Germinal center (tissue), 1 donor: Measurements from ENCODE around the gene CCDC27.
"Not testable (repeated sequence)": the region's sequence is repeated elsewhere in the genome, so short reads cannot be mapped to it uniquely, and the experiment has no call there.

Source experiments
- DNase-seq: peaks from one replicate; pipeline ENCODE4 v3.0.0; 2012; ENCODE audit warnings: mixed read lengths, low spot score

The CCDC27 gene

GRCh38 chr1:3736708-3737107 lies 15.5 kb upstream of the CCDC27 start:
- no peak for DNase-seq

- DNase-seq = no peak
These were observed 13.3 kb upstream of the CCDC27 start for GRCh38 chr1:3738943-3739342.

GRCh38 chr1:3740042-3740441 lies 12.2 kb upstream of the CCDC27 start:
- no peak for DNase-seq

GRCh38 chr1:3740752-3741151 lies 11.5 kb upstream of the CCDC27 start:
- no peak for DNase-seq

DNA sequence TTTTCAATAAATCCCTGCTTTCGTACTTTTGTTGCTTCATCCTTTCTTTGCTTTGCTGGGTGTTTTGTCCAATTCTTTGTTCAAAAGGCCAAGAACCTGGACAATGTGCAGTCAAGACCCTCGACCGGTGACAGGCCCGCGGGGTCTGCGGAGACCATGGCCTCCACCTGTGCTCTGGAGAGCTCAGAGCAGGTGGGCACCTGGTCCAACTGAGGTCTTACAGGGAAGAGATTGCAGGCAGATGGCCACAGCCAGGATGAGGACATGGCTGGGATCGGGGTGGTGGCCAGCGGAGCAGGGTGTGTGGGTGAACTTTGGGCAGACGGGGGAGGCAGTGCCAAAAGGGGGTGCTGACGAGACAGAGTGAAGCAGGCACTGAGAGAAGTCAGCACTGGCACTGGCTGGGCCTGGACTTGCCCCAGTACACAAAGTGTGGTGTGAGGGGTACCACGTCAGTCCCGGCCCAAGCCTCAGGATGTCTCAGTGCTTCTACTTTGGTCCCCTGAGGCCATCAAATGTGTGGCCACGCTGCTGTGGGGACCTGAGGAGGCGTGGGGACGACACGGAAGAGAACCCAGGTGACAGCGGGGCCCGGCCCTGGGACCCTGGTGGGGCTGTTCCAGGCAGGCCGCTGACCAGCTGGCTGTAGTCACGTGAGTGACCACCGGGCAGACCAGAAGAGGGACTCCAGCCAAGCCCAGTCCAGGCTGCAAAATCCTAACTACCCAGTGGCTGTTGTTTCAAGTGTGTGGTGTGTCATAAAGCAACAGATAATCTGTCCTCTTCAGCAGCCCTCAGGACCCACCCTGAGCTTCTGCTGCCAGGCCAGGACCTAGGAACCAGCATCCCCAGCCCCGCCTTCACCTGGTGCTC lies 10.4 kb upstream of the CCDC27 start:
- DNase-seq = no peak

DNA sequence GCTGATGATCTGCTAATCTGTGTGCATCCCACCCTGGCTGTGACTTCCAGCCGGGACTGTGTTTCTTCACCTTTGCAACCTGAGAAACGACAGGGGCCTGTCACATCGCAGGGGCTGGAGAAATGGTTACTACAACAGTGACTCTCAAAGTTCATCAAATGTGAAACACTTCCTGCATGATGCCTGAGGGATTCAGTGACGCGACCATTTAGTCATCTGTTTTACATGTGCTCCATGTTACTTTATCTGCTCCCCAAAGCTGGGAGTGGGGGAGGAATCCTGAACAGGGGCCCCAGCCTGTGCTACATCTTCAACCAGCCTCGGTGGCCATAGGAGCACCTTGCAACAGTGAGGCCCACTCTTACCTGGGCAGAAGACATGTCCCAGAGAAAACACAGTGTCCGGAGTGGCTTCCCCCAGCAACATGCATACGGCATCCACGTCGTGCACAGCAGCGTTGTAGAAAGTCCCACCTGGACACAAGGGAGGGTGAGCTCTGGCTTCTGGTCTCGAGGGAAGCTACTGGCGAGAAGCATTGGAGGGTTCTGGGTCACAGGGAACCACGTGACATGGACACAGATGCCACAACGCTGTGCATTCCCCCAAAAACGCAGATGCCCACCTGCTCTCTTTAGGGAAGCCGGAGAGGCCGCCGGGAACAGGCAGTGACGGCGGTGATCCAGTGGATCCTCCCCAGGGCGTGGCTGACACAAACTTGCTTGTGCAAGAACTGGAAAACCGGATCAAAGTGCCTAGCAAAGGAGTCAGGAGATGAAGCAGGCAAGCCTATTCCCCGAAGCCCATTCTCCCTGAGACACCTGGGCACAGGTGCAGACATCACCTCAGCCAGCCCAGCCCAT lies 9.6 kb upstream of the CCDC27 start:
- no peak for DNase-seq

GRCh38 chr1:3743421-3743820 lies 8.8 kb upstream of the CCDC27 start:
- DNase-seq = no peak

GRCh38 chr1:3743826-3744225 lies 8.4 kb upstream of the CCDC27 start:
- no peak for DNase-seq

- no peak for DNase-seq
These were observed 7.6 kb upstream of the CCDC27 start for GRCh38 chr1:3744646-3745045.

- no peak for DNase-seq
These were observed 7.2 kb upstream of the CCDC27 start for GRCh38 chr1:3745071-3745470.

GRCh38 chr1:3745590-3746381 lies 6.5 kb upstream of the CCDC27 start:
- no peak for DNase-seq

GRCh38 chr1:3746389-3746829 lies 5.8 kb upstream of the CCDC27 start:
- DNase-seq = no peak

DNA sequence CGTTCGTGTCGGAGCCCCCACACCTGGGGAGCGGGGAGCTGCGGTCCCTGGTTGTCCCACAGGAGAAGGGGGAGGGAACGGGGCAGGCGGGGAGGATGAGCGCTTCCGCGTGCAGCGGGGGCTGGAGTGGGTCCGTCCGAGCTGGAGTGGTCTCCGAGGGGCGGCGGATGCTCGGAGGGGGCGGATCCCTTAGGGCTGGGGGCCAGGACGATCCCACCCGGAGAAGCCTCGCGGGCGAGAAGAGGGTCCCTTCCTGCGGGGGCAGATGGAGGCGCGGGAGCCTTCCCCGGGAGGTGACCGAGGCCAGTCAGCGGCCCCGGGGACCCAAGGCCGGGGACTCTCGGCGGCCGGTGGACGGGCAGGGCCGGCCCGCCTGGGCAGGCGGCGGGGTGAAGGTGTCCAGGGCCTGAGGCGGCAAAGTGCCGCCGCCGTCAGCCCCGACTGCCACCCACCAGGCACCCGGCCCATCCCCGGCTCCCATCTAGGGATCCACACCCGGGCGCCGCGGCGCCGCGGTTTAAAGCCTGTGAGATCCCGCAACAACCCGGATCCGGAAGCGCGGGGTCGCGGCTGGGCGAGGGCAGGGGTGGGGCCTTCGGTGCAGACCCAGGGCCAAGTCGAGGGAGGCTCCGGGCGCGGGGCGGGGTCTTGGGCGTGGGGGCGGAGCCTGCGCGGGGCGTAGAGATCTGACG lies 5.3 kb upstream of the CCDC27 start:
- DNase-seq = peak; percentile 93

DNA sequence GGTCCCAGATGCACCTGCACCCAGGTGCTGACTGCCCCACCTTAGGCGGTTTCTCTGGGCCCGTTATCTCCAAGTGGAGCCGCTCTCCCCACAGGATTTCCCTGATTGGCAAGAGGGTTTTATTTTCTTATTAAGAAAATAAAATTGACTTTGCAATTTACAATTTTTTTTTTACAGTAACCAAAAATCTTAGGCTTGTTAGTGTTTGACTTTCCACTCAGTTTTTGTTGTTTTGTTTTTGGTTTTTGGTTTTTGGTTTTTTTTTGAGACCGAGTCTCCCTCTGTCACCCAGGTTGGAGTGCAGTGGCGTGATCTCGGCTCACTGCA lies 4.8 kb upstream of the CCDC27 start:
- no peak for DNase-seq

DNA sequence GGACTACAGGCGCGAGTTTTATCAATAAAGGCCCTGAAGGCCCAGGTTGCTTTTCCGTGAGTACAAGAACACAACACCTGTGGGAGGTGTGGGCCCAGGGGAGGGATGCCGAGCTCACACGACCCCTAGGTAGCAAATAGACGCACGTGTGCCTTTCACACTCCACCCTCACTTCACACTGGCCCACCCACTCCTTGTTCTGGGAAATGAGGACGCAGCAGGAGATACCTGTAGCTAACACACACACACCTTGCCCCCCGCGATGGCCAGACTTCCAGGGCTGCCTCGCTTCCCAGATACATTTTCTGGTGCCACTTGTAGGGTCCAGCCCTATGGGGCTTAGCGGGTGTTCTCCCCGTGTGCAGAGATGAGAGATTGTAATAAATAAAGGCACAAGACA lies 4.3 kb upstream of the CCDC27 start:
- DNase-seq = no peak

- DNase-seq = not testable (repeated sequence)
These were observed 3.8 kb upstream of the CCDC27 start for GRCh38 chr1:3748316-3748900.

DNA sequence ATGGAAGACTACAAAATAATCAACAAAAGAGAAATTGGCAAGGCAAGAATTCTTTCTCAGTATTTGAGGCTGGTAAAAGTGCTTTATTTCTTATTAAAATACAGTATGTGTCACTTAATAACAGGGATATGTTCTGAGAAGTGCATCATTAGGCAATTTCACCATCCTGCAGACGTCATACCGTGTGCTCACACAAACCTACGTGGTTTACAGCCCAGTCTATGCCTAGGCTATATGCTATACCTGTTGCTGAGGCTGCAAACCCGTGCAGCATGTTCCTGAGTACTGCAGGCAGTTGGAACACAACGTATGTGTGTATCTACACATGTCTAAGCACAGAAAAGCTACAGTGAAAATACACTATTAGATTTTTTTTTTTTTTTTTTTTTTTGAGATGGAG lies 2.7 kb upstream of the CCDC27 start:
- DNase-seq = no peak

DNA sequence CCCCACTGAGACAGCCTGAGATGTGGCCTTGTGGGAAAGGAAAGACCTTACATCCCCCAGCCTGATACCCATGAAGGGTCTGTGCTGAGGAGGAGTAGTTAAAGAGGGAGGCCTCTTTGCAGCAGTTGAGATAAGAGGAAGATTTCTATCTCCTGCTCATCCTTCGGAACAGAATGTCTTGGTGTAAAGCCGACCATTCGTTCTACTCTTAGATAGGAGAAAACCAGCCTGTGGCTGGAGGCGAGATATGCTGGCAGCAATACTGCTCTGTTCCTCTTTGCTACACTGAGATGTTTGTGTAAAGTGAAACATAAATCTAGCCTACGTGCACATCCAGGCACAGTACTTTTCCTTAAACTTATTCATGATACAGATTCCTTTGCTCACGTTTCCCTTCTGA lies 1.5 kb upstream of the CCDC27 start:
- no peak for DNase-seq

GRCh38 chr1:3753656-3754454 lies 1.6 kb downstream of the CCDC27 start:
- DNase-seq = no peak

- DNase-seq = no peak
These were observed 4.1 kb downstream of the CCDC27 start for GRCh38 chr1:3756394-3756793.

DNA sequence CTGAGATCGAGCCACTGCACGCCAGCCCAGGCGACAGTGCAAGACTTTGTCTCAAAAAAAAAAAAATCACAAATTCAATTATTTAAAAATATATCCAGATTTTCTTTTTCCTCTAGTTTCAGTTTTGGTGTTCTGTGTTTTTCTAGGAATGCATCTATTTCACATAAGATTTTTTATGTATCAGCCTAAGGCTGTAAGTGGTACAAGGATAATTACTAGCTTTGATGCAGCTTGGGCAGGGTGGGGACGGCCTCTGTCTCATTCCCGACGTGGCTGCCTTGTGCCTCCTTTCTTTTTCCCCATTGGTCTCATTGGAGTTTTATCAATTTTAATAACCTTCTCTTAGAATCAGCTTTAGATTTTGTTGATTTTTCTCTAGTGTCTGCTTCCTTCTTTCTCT lies 6.9 kb downstream of the CCDC27 start:
- no peak for DNase-seq
